HepG2 (cell line): ENCODE results near the gene PLA2G12A. TPM values are rescaled to one million over a fixed set of nuclear protein-coding genes. Genes with fewer than 3 reads are reported as not detected.
A peak's percentile ranks its signal among the peaks of the same experiment; 100 is the strongest.

Source experiments
- AGO2 ChIP-seq: fragments of 200-400 bp; formaldehyde crosslinking; optimal IDR thresholded peaks from 2 replicates; pipeline ENCODE3; 2017; ENCODE audit warnings: mild to moderate bottlenecking, low read depth, low read length, moderate library complexity
- CEBPG ChIP-seq: IDR thresholded peaks from 2 replicates; pipeline ENCODE4 v1.6.1; 2016
- GATAD2A ChIP-seq: IDR thresholded peaks from 2 replicates; pipeline ENCODE4 v1.6.1; 2016
- HOXA9 ChIP-seq: sonication (generic); formaldehyde crosslinking; IDR thresholded peaks from 2 replicates; pipeline ENCODE4 v1.8.1; 2022; ENCODE audit warnings: missing genetic modification reagents, mild to moderate bottlenecking, moderate library complexity, borderline replicate concordance
- JUND ChIP-seq: sonication (generic); formaldehyde crosslinking; IDR thresholded peaks from 2 replicates; pipeline ENCODE4 v1.8.0; 2022; ENCODE audit warnings: mild to moderate bottlenecking, missing genetic modification reagents
- MATR3 ChIP-seq: sonication (generic); formaldehyde crosslinking; IDR thresholded peaks from 2 replicates; pipeline ENCODE4 v1.4.0; 2020; ENCODE audit warnings: missing genetic modification reagents
- ZBTB14 ChIP-seq: sonication (generic); formaldehyde crosslinking; IDR thresholded peaks from 2 replicates; pipeline ENCODE4 v1.4.0; 2020; ENCODE audit warnings: missing genetic modification reagents
- ZBTB38 ChIP-seq: sonication (generic); formaldehyde crosslinking; IDR thresholded peaks from 2 replicates; pipeline ENCODE4 v1.5.1; 2020; ENCODE audit warnings: mild to moderate bottlenecking, missing genetic modification reagents
- ZFP91 ChIP-seq: sonication (generic); formaldehyde crosslinking; IDR thresholded peaks from 2 replicates; pipeline ENCODE4 v1.9.0; 2022; ENCODE audit warnings: missing genetic modification reagents, mild to moderate bottlenecking, borderline replicate concordance
- ZNF207 ChIP-seq: fragments of 450-650 bp; IDR thresholded peaks from 2 replicates; pipeline ENCODE4 v1.6.1; 2016; ENCODE audit warnings: antibody characterized with exemption, borderline replicate concordance
- ZNF331 ChIP-seq: sonication (generic); formaldehyde crosslinking; IDR thresholded peaks from 2 replicates; pipeline ENCODE4 v1.4.0; 2020; ENCODE audit warnings: missing genetic modification reagents
- ZNF512B ChIP-seq: sonication (generic); formaldehyde crosslinking; IDR thresholded peaks from 2 replicates; pipeline ENCODE4 v1.5.1; 2020; ENCODE audit warnings: missing genetic modification reagents, mild to moderate bottlenecking, borderline replicate concordance
- ZNF552 ChIP-seq: sonication (generic); formaldehyde crosslinking; IDR thresholded peaks from 2 replicates; pipeline ENCODE4 v1.9.0; 2022; ENCODE audit warnings: missing genetic modification reagents, mild to moderate bottlenecking, borderline replicate concordance
- ZNF772 ChIP-seq: sonication (generic); formaldehyde crosslinking; IDR thresholded peaks from 2 replicates; pipeline ENCODE4 v1.5.0; 2020; ENCODE audit warnings: mild to moderate bottlenecking, missing genetic modification reagents
- ZNF776 ChIP-seq: sonication (generic); formaldehyde crosslinking; IDR thresholded peaks from 2 replicates; pipeline ENCODE4 v1.4.0; 2020; ENCODE audit warnings: mild to moderate bottlenecking, missing genetic modification reagents
- ZNF790 ChIP-seq: sonication (generic); formaldehyde crosslinking; IDR thresholded peaks from 2 replicates; pipeline ENCODE4 v1.8.0; 2022; ENCODE audit warnings: missing genetic modification reagents, mild to moderate bottlenecking, borderline replicate concordance
- polyA plus RNA-seq, 8 experiments: library from polyadenylated mRNA; depleted of rRNA in 3 of 8; stranded (reverse) in 7 of 8; unstranded in 1 of 8; fragments of >200 nt; fragmentation: Illumina TruSeq in 4 of 8; extraction: Trizol in 4 of 8; gene quantifications; 2 replicates each; pipeline versions ENCODE4 v1.2.1 to v1.2.3, GENCODE V29; 2011 to 2016; ENCODE audit warnings: low read depth in 4 of 8, missing spikeins in 1 of 8, mixed read lengths in 1 of 8; ENCODE audit not compliant: insufficient read depth in 1 of 8
- total RNA-seq, 5 experiments: library from RNA; depleted of rRNA; stranded (reverse); fragments of >200 nt; fragmentation: Illumina TruSeq; extraction: Trizol; gene quantifications; 2 replicates each; pipeline ENCODE4 v1.2.3, GENCODE V29; 2016; ENCODE audit warnings: low read depth in 1 of 5
- TF ChIP-seq, protein P1 (sequence below), 2 experiments: sonication (generic) in 1 of 2; formaldehyde crosslinking in 1 of 2; IDR thresholded peaks; 2 replicates each; pipeline versions ENCODE4 v1.4.0 to v1.6.1; 2018 to 2020; ENCODE audit warnings: missing genetic modification reagents in 2 of 2, borderline replicate concordance in 1 of 2, low read depth in 1 of 2, mild to moderate bottlenecking in 1 of 2, missing biosample characterization in 1 of 2
- TF ChIP-seq, protein P2 (sequence below): fragments of 450-650 bp; IDR thresholded peaks from 2 replicates; pipeline ENCODE4 v1.6.1; 2017

The PLA2G12A gene
- total and polyA plus RNA-seq, 2 of the 13 experiments (the other 11 are each of a cell fraction or from before 2014, with no cell fraction given), result 61.2 to 64.0 TPM

- no peak for TF ChIP-seq JUND
- TF ChIP-seq GATAD2A (CRISPR knock-in tag), result no peak
- no peak; the same call in 1 of the 2 replicates for TF ChIP-seq ZNF331 (CRISPR knock-in tag)
- TF ChIP-seq ZNF790 (CRISPR knock-in tag), result peak; percentile 77; the same call in 1 of the 2 replicates
- TF ChIP-seq ZBTB38, result peak; percentile 56; the same call in 1 of the 2 replicates
- TF ChIP-seq ZFP91, result peak; percentile 79
- TF ChIP-seq, protein P1, sequence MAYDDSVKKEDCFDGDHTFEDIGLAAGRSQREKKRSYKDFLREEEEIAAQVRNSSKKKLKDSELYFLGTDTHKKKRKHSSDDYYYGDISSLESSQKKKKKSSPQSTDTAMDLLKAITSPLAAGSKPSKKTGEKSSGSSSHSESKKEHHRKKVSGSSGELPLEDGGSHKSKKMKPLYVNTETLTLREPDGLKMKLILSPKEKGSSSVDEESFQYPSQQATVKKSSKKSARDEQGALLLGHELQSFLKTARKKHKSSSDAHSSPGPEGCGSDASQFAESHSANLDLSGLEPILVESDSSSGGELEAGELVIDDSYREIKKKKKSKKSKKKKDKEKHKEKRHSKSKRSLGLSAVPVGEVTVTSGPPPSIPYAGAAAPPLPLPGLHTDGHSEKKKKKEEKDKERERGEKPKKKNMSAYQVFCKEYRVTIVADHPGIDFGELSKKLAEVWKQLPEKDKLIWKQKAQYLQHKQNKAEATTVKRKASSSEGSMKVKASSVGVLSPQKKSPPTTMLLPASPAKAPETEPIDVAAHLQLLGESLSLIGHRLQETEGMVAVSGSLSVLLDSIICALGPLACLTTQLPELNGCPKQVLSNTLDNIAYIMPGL (CRISPR knock-in tag; IDR thresholded peaks at IDR 0.05; ENCODE audit: borderline replicate concordance in 1 of 2, low read depth in 1 of 2), result peak; percentile 44 to 83; a peak in 3 of 4 replicates
- TF ChIP-seq ZNF512B, result 0 out of 2 replicates have a peak, but pooled peaks have one; percentile 19
- TF ChIP-seq ZNF207, result no peak
- peak; percentile 97 for TF ChIP-seq AGO2
- no peak for TF ChIP-seq ZNF552 (CRISPR knock-in tag)
- no peak for TF ChIP-seq MATR3
- no peak for TF ChIP-seq CEBPG (CRISPR knock-in tag)
- TF ChIP-seq, protein P2, sequence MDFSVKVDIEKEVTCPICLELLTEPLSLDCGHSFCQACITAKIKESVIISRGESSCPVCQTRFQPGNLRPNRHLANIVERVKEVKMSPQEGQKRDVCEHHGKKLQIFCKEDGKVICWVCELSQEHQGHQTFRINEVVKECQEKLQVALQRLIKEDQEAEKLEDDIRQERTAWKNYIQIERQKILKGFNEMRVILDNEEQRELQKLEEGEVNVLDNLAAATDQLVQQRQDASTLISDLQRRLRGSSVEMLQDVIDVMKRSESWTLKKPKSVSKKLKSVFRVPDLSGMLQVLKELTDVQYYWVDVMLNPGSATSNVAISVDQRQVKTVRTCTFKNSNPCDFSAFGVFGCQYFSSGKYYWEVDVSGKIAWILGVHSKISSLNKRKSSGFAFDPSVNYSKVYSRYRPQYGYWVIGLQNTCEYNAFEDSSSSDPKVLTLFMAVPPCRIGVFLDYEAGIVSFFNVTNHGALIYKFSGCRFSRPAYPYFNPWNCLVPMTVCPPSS, result no peak
- peak; percentile 97 for TF ChIP-seq ZBTB14 (CRISPR knock-in tag)
- TF ChIP-seq HOXA9 (CRISPR knock-in tag), result no peak; the same call in 1 of the 2 replicates
- peak; percentile 73; the same call in 1 of the 2 replicates for TF ChIP-seq ZNF776 (CRISPR knock-in tag)
- TF ChIP-seq ZNF772, result no peak
These were observed at the start of gene PLA2G12A (continued) for GRCh38 chr4:109729718-109730618.
